ENCODE data around the gene SLC6A8. TPM values are rescaled to one million over a fixed set of nuclear protein-coding genes. Genes with fewer than 3 reads are reported as not detected.
"Not testable (repeated sequence)": the region's sequence is repeated elsewhere in the genome, so short reads cannot be mapped to it uniquely, and the experiment has no call there.

Gene SLC6A8
- total RNA-seq, 1 experiment from 2014 or later: 4.7 TPM

DNA sequence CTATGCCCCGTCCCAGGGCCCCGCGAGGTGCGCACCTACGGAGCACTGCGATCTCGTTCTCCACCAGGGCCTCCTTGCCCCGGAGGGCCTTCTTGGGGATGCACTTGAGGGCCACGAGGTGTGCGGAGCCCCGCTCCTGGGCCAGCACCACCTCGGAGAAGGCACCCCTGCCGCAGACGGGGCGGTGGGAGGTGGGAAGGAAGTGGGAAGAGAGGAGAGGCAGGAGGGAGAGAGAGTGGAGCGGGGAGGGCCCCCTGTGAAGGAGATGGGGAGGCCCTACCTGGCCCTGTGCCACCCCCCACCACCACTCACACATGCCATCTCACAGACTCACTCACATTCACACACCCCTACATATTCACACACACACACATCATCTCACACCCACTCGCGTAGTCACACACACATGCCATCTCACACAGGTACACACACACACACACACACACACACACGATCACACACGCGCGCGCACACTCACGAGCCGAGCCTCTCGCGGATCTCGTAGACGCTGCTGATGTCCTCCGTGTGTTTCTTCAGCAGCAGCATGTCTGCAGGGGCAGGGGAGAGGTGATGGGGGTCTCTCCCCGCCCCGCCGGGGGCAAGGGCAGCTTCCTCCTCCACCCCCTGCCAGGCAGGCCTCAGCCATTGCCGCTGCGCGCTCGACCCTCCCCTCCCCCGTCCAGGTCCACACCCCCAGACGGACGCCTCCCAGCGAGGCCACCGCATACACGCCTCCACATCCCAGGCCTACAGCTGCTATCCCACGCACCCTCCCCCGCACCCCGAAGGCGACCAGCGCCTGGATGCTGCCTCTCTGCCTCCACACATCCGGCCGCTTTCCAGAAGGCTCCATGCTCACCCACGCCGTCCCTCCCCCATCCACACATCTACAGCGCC lies 14.9 kb upstream of the SLC6A8 start:
- no peak for DNase-seq (ENCODE audit: low read depth)

DNA sequence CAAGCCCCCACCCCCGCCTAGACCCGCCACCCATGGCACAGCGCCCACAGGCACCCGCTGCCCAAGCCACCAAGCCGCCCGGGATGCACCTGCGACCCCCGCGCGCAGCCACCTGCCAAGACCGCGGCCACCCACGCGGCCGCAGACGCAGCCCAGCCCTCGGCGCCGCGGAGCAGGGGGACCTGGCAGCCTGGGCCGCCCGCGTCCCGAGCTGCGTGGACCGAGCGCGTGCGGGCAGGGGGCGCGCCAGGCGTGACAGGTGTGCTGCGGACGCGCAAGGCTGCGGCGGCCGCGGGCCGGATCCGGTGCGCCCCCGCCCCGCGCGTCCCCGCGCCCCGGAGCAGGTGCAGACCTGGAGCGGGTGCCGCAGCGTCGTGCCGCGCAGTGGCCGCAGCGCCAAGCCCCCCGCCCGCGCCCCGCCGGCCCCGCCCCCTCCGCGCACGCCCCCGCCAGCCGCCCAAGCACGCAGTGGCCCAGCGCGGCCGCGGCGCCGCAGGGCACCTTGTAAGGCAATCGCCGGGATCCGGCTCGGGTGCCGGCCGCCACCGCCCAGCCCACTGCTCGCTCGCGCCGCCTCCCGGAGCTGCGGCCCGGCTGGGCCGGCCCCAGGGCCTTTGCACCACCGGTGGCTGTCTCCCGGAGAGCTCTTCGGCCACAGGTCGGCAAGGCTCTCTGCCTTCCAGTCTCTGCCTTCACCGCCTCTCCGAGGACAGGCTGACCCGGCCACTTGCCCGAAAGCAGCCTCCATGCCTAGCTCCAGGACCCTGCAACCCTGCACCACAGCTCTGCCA lies 14.1 kb upstream of the SLC6A8 start, which contains the start of gene PNCK:
Gene PNCK (minus strand): TSS at position 386 of the 791 bp plus-strand sequence. CDS start 737 bp downstream, outside the sequence.
- DNase-seq (ENCODE audit: low read depth): no peak

DNA sequence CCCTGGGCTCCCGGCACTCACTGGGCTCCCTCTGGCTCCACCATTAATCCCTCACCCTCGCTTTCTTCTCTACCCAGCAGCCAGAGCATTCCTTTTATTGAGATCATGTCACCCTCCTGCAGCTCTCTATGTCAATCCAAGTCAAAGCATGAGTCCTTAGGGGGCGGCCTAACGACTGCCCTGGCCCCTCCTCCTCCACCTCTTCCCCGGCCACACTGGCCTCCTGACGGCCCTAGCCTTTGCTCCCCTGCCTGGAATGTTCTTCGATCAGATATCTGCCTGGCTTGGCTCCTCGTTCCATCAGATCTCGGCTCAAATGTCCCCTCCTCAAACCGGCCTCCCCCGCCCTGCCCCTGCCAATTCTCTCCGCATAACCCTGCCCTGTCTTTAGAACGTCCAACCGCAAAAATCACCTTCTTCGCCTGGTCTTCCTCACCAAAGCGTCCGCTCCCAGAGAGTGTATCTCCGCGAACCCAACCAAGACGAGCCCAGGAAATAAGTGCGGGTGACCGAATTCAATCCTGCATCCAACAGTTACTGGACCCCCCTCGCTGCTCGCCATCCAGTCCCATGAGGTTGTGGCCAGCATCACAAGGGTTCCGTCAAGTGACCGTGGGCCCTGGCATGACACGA lies 13.4 kb upstream of the SLC6A8 start:
- no peak for DNase-seq (ENCODE audit: low read depth)

DNA sequence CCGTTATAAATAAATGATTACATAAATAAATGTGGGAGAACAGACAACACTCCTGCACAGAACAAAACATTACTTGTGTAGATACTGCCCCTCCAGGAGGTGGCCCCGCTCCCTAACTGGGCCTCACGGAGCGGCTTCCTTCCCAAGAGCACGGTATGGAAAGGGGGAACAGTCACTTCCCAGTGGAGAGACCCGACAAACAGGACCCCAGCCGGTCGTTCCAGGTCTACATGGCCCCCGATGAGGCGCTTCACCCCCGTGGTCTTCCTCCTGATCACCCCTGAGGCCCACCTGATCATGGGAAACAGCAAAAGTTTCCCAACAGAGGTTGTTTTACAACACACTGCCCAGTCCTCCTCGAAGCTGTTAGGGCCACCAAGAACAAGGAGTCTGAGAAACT lies 6.6 kb upstream of the SLC6A8 start:
- DNase-seq (ENCODE audit: low read depth): no peak

DNA sequence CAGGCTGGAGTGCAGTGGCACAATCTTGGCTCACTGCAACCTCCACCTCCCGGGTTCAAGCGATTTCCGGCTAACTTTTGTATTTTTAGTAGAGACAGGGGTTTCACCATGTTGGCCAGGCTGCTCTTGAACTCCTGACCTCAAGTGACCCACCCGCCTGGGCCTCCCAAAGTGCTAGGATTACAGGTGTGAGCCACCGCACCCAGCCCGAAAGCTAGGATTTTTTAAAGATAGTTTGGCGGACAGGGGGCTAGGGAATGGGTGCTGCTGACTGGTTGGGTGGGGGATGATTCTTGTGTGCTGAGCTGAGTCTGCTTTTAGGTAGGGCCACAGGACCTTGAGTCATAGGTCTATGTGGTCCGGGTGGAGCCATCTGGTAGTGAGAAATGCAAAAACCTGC lies 4.2 kb upstream of the SLC6A8 start:
- not testable (repeated sequence) for DNase-seq (ENCODE audit: low read depth)

DNA sequence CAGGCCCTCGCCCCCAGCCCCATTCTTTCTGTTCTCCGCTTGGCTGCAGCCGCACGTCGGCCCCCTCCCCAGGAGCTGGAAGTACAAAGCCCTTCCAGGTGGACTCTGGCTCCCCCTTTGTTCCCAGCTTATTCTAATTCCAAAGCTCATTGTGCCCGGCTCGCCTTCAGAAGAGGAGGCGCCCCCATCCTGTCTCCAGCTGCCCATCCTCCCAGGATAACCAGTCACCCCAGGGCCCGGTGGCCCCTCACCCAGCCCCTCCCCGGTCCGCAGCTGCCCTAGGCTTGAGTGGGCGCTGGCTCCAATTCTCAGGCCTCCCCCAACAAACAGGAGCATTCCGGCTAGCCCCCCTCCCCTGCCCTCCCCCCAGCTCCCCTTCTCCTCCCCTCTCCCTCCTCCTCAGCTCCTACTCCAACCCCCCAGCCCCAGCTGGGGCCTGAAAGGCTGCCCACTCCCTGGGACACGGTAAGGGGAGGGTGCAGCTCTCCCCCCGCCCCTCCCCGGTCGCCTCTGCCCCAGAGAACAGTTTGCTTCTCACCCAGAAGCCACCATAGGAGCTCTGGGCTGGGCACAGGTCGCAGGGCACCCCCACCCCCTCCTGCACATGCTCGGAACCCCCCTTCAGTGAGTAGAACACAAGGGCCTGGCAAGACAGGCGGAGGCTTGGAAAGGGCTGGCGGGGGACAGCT lies 3.1 kb upstream of the SLC6A8 start:
- no peak for DNase-seq (ENCODE audit: low read depth)

DNA sequence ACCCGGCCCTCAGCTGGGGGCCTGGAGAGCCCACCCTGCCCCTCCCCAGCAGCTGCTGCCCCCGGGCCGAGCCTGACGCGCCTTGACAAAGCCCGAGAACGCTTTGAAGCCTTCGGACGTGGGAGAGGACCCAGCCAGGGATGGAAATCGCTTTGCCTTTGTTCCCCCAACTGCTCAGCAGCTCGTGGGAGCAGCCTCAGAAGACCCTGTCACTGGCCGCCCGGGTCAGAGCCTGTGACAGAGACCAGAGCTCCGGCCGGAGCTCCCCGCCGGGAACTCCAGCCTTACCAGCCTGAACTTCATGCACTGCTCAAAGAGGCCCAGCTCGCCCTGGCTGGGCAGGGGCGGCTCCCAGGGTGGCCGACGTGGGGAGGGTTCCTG lies 2.6 kb upstream of the SLC6A8 start:
- DNase-seq (ENCODE audit: low read depth): no peak

DNA sequence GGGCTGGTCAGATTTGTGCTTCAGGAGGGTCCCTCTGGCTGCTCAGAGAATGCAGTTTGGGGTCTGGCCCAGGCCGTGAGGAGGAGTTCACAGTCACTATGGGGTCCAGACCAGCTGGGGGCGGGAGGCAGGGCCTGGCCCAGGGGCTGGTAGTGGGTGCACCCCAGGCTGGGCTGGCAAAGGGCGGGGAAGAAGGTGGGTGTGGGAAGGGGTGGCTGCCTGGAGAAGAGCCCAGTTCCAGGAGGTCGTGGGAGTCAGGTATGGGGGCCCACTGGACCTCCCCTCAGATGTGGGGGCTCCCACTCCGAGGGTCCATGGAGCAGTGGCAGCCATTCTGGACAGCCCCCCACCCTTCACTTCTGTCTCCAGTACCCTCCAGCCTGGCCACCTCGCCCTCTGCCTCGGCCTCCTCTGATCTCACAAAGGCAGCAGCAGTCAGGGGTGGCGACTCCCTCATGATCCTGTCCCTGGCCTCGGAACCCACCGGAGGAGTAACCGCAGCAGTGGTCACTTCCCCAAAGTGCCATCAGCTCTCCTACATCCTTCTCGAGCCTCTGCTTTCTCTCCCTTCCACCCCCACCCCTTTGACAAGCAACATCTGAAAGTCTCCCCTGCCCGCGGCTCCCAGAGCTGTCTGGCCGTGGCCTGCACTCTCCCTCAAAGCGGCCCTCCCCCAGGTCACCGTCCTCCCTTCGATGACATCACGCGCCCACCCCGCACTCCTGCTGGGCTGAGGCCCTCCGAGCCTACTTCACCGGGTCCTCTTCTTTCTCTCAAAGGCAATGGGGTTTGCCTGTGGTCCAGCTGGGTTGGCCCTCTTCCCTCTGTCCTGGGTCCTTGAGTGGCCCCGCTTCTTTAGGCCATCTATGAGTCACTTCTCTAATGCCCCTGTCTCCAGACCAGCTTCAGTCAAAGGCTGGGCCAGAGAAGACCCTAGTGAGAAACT lies 1.7 kb upstream of the SLC6A8 start:
- DNase-seq (ENCODE audit: low read depth): no peak

DNA sequence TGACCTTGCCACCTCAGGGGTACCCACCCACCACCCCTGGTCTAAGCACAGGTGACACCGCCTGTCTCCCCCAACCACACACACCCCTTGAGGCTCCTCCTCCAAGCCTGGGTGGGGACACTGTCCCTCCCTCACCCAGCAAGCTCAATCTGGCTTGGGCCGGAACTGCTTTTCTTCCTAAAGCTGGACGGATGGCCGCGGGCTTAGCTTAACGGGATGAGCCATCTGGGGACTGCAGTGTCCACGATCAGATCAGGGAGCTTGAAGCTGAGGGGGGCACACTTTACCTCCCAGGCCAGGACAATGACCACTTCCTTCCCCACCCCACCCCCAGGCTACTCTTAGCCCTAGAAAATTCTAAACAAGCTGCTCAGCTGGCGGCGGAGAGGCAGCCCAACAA lies 1.0 kb upstream of the SLC6A8 start:
- DNase-seq (ENCODE audit: low read depth): no peak

DNA sequence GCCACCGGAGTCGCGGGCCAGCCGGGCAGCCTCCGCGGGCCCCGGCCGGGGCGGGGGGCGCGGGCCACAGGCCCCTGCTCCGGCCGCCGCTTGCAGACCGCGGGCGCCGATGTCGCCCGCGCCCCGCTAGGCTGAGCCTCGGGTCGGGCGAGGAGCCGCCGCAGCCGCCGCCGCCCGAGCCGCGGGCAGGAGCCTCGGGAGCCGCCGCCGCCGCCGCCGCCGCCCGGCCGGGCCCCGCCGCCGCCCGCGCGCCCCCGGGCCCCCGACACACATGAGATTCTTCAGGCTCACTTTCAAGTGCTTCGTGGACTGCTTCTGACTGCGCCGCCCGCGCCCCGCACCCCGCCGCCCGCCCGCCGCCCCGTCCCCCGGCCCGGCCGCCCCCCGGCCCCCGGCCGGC lies 345 bp downstream of the SLC6A8 start:
- DNase-seq (ENCODE audit: low read depth): no peak

DNA sequence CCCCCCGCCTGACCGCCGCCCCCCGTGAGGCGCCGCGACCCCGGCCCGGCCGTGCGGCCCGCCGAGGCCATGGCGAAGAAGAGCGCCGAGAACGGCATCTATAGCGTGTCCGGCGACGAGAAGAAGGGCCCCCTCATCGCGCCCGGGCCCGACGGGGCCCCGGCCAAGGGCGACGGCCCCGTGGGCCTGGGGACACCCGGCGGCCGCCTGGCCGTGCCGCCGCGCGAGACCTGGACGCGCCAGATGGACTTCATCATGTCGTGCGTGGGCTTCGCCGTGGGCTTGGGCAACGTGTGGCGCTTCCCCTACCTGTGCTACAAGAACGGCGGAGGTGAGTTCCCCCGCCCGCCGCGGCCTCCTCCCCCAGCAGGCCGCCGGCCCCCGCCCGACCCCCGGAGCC lies 780 bp downstream of the SLC6A8 start:
- DNase-seq (ENCODE audit: low read depth): no peak

DNA sequence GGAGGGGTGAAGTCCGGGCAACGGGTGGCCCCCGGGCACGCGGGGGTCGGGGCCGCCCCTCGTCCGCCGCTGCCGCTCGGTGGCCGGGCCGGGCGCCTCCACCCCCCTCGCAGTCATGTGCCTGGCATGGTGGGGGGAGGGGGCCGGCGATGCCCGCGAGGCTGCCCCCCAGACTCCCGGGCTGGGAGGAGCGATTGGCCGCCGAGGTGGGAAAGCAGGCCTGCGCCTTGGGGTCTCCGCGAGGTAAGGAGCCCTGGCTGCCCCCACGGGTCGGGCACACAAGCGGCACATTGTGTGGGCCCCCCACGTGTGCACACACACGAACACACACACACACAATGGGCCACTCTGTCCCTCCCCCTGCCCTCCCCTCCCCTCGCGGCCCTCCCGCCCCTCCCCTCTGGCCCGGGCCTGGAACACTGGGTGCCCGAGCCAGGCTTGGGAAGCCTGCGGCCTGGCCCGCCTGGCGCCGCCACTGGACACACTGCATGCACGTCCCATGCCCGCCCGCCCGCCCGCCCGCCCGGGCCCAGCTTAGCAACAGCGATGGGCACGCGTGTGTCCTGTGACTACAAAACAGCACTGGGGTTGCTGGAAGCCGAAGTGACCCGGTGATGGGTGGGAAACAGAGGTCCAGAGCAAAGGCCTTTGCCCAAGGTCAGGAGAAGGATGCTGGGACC lies 1.3 kb downstream of the SLC6A8 start:
- DNase-seq (ENCODE audit: low read depth): peak; percentile 20

DNA sequence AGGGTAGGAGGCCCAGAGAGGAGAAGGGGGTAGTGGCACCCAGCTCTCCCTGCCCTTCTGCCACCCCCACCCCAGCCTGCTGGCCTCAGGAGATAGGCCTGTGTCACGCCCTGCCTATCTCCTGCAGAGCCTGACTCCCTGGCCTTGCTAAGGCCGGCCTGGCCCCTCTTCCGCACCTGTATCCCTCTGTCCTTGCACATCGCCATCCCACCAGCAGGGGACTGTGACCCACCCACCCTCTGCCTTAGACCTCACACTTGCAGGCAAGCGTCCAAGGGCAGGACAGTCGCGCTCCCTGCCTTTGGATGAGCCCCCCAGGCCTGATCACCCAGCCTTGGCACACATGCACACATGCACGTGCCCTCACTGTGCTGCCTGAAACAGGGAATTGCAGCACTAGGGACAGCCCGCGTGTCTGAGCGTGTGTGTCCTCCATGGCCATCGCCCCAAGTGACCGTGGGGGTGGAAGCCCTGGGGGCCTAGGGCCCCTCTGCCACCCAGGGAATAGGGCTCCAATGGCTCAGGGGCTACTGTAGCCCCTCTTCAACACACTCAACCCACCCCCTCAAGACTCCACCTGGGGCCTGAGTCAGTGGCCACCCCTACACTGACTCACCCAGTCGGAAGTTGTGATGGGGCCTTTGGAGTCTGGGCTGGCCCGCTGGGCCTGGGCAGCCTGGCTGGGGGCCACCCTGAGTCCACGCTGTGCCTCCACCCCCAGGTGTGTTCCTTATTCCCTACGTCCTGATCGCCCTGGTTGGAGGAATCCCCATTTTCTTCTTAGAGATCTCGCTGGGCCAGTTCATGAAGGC lies 2.1 kb downstream of the SLC6A8 start:
- peak; percentile 8 for DNase-seq (ENCODE audit: low read depth)

DNA sequence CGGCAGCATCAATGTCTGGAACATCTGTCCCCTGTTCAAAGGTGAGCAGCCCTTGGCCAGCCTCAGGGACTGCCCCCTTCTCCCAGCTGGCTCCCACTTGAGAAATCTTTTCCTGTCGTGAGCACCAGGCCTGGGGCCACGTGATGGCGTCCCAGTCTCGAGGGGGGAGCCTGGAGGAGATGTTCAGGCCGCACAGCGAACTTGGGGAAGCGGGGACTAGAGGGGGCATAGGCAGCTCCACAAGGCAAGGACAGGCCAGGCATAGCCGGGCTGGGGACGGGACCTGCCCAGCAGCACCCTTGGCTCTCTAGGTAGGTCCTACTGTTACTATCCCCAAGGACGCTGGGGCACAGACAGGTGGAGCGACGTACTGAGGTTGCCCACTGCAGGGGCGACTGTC lies 2.7 kb downstream of the SLC6A8 start:
- DNase-seq (ENCODE audit: low read depth): no peak

DNA sequence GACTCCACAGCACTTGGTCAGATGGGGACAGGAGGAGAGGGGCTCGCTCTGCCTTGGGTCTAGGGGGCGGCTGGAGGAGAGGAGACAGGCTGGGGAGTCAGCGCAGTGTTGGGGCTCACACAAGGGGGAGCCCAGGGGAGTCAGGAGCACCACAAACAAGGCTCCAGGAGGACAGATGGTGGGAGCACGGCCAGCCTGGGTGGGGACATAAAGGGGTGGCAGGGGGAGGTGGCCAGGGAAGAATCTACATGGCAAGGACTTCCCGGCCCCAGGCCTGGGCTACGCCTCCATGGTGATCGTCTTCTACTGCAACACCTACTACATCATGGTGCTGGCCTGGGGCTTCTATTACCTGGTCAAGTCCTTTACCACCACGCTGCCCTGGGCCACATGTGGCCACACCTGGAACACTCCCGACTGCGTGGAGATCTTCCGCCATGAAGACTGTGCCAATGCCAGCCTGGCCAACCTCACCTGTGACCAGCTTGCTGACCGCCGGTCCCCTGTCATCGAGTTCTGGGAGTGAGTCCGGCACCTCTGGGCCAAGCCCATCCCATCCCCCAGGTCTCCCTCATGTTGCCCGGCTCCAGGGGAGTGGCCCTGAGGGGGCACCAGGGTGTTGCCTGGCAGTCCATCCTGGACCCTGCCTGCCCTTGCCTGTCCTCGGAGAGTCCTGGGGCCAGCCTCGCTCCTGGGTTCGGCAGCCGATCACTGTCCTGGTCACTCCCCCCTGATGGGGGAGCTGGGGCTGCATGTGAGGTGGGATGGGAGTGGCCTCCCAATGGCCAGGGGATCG lies 3.5 kb downstream of the SLC6A8 start:
- not testable (repeated sequence) for DNase-seq (ENCODE audit: low read depth)

DNA sequence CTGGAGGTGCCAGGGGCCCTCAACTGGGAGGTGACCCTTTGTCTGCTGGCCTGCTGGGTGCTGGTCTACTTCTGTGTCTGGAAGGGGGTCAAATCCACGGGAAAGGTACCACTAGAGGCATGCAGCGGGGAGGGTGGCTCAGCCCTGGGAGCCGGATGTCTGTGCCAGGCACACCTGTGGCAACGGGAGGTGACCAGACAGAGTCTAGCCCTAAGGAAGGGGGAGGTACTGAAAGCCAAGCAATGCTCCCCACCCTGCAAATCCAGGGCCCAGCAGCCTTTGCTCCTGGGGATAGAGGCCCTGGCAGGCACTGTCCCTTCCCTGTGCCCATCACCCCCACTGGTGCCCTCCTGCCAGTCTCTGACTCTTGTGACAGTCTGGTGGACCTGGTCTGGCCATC lies 4.3 kb downstream of the SLC6A8 start:
- DNase-seq (ENCODE audit: low read depth): no peak

DNA sequence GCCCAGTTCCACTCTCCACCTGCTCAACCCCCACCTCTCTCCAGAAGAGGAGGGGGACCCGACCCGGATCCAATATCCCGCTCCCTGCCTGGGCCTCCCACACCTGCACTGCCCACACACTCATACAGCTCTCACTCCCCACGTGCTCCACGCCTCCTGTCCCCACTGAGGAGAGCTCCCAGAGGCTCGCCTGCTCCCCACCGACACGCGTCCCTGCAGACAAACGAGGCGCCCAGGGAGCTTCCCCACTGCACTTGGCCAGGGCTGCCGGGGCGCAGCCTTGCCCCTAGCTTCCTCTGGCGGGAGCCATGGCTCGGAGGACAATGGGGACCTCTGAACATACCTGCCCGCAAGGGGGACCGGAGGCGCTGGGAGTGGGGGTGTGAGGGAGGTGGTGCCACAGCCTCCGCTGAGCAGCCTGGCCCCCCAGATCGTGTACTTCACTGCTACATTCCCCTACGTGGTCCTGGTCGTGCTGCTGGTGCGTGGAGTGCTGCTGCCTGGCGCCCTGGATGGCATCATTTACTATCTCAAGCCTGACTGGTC lies 5.0 kb downstream of the SLC6A8 start:
- no peak for DNase-seq (ENCODE audit: low read depth)

Data from RPMI7951 (cell line).